OCI-LY7 (cell line): ENCODE results near the gene HHLA2. TPM values are rescaled to one million over a fixed set of nuclear protein-coding genes. Genes with fewer than 3 reads are reported as not detected.

Experiments used
- BruUV-seq: library from RNA; stranded (reverse); fragments of 400-500 nt; replicated peaks from 2 replicates; lab custom pipeline; 2021; lab: Mats Ljungman, UMichigan
- CTCF ChIA-PET: fragments of 300-600 bp; sonication (Branson Sonifier 250); formaldehyde crosslinking; loops from one replicate; lab custom pipeline; 2022; ENCODE audit warnings: antibody characterized with exemption; ENCODE audit not compliant: unreplicated experiment; lab: Charles Lee
- POLR2A ChIA-PET: fragments of 300-600 bp; sonication (Branson Sonifier 250); formaldehyde crosslinking; loops from one replicate; lab custom pipeline; 2022; ENCODE audit warnings: antibody characterized with exemption; lab: Charles Lee
- DNase-seq: peaks from one replicate; pipeline ENCODE4 v3.0.0-alpha.2; 2015; ENCODE audit warnings: low spot score
- H2AFZ ChIP-seq: fragments of 200-600 bp; sonication (generic), shearing (Covaris generic); 2 replicates; pipeline ENCODE4 v1.6.1; 2014; ENCODE audit warnings: mild to moderate bottlenecking, antibody characterized with exemption, low read length, moderate library complexity
- H3K27ac ChIP-seq: fragments of 200-600 bp; sonication (generic); 2 replicates; pipeline ENCODE4 v1.5.1; 2014; ENCODE audit warnings: mixed run types, low read depth, mild to moderate bottlenecking, moderate library complexity, low read length, inconsistent platforms; ENCODE audit not compliant: poor library complexity, severe bottlenecking
- H3K36me3 ChIP-seq: fragments of 200-600 bp; sonication (generic); 2 replicates; pipeline ENCODE4 v1.6.1; 2014; ENCODE audit warnings: mild to moderate bottlenecking, antibody characterized with exemption, low read length, moderate library complexity, mixed read lengths; ENCODE audit not compliant: insufficient read depth
- H3K4me1 ChIP-seq: fragments of 200-600 bp; sonication (generic); 2 replicates; pipeline ENCODE4 v1.5.1; 2014; ENCODE audit warnings: mild to moderate bottlenecking, low read length; ENCODE audit not compliant: insufficient read depth, poor library complexity, severe bottlenecking
- H3K4me2 ChIP-seq: fragments of 200-600 bp; sonication (generic); 2 replicates; pipeline ENCODE4 v1.6.1; 2014; ENCODE audit warnings: mild to moderate bottlenecking, low read length
- H3K4me3 ChIP-seq: fragments of 200-600 bp; sonication (generic); 2 replicates; pipeline ENCODE4 v1.5.1; 2014; ENCODE audit warnings: mild to moderate bottlenecking, low read depth, low read length; ENCODE audit not compliant: poor library complexity, severe bottlenecking
- H3K79me2 ChIP-seq: fragments of 200-600 bp; sonication (generic); 2 replicates; pipeline ENCODE4 v1.6.1; 2016; ENCODE audit warnings: low read depth, mild to moderate bottlenecking, low read length, moderate library complexity, mixed read lengths; ENCODE audit not compliant: insufficient read depth
- H3K9me2 ChIP-seq: fragments of 200-600 bp; sonication (generic); 2 replicates; pipeline ENCODE4 v1.6.1; 2016; ENCODE audit warnings: mild to moderate bottlenecking, low read length, mixed read lengths; ENCODE audit not compliant: insufficient read depth
- H3K9me3 ChIP-seq: fragments of 200-600 bp; sonication (generic); 2 replicates; pipeline ENCODE4 v1.6.1; 2014; ENCODE audit warnings: mild to moderate bottlenecking, mixed run types, low read length, mixed read lengths
- H4K20me1 ChIP-seq: fragments of 200-600 bp; sonication (generic); 2 replicates; pipeline ENCODE4 v1.6.1; 2014; ENCODE audit warnings: mild to moderate bottlenecking, antibody characterized with exemption, low read length, moderate library complexity, mixed read lengths; ENCODE audit not compliant: insufficient read depth
- CTCF ChIP-seq: fragments of 200-600 bp; sonication (generic); conservative IDR thresholded peaks from 2 replicates; pipeline ENCODE4 v1.5.1; 2014; ENCODE audit warnings: mild to moderate bottlenecking, antibody characterized with exemption, low read length, moderate library complexity, mixed read lengths
- EZH2phosphoT487 ChIP-seq: fragments of 200-600 bp; sonication (generic); IDR thresholded peaks from 2 replicates; pipeline ENCODE4 v1.6.1; 2018; ENCODE audit warnings: low read depth, borderline replicate concordance, mild to moderate bottlenecking, mixed run types, antibody characterized with exemption, low read length, moderate library complexity, mixed read lengths
- intact Hi-C: fragments of 100-400 bp; cut with micrococcal nuclease; formaldehyde crosslinking; loops from one replicate; pipeline ENCODE4 v1.10.0; 2022; ENCODE audit not compliant: unreplicated experiment
- total RNA-seq, 2 experiments: library from RNA; depleted of rRNA in 1 of 2; stranded (reverse); fragments of >200 nt in 1 of 2; shearing (Covaris generic) in 1 of 2; gene quantifications; 2 replicates each; pipeline ENCODE4 v1.2.3, GENCODE V29; 2014 to 2022

HHLA2 gene
- total RNA-seq, 2 experiments from 2014 or later, result not detected

DNA sequence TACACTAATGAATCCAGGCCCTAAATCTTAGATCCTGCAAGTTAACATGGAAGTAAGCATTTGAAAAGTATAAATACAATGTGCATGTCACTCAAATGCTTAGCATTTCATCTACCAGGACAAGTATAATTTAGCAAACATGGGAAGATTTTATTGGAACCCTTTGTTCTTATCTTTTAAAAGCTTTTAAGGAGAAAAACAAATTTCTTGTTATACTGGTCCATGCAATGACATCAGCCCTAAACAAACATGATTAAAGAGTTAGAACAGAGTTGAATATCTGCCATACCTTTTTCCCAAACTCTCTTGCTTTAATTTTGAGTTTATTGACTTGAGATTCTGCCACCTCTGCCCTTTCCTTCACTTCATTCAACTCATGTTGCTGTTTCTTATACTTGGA, 87.0 kb downstream of the HHLA2 start:
- H3K4me1 ChIP-seq, result no peaks in the 10 kb centered on the region
- CTCF ChIA-PET, result no interaction called here
- H3K9me3 ChIP-seq, result no peaks in the 10 kb centered on the region
- intact Hi-C loops, result no loop called here
- no peaks in the 10 kb centered on the region for H3K79me2 ChIP-seq
- H3K4me3 ChIP-seq, result no peak overlapping the region
- no peaks in the 10 kb centered on the region for H3K36me3 ChIP-seq
- H4K20me1 ChIP-seq, result no peaks in the 10 kb centered on the region
- BruUV-seq, result no TSS peak
- no peaks in the 10 kb centered on the region for H3K9me2 ChIP-seq
- no peak overlapping the region for H2AFZ ChIP-seq
- DNase-seq, result no peak
- no peak overlapping the region for H3K4me2 ChIP-seq
- TF ChIP-seq EZH2phosphoT487 (no peak), CTCF (no peak)
- POLR2A ChIA-PET, result no interaction called here
- H3K27ac ChIP-seq, result no peak overlapping the region

DNA sequence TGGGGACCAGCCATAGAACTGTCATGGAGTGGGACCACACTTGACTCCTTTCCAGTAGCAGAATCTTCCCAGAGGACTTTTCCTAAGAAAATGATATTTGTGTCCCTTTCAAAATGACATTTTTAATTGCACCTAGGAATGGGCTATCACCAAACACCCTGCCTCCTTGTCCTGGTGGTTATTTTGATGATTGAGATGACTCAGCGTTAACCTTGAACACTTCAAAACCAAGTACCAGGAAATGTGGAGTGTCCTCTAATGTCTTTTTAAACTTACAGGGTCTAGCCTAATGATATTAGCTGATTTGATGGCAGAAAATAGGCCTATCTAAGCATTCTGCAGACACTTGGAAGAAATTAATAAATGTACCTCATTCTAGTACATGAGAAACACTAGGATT, 90.7 kb downstream of the HHLA2 start:
- no peaks in the 10 kb centered on the region for H3K36me3 ChIP-seq
- H4K20me1 ChIP-seq, result no peaks in the 10 kb centered on the region
- intact Hi-C loops, result no loop called here
- no peak overlapping the region for H3K4me2 ChIP-seq
- no peaks in the 10 kb centered on the region for H3K9me2 ChIP-seq
- BruUV-seq, result no TSS peak
- ChIA-PET CTCF (no interaction called here), POLR2A (no interaction called here)
- H3K4me3 ChIP-seq, result no peak overlapping the region
- no peaks in the 10 kb centered on the region for H3K9me3 ChIP-seq
- no peak for DNase-seq
- no peak for TF ChIP-seq EZH2phosphoT487
- no peak for TF ChIP-seq CTCF
- H3K4me1 ChIP-seq, result no peaks in the 10 kb centered on the region
- no peak overlapping the region for H3K27ac ChIP-seq
- H3K79me2 ChIP-seq, result no peaks in the 10 kb centered on the region
- no peak overlapping the region for H2AFZ ChIP-seq

DNA sequence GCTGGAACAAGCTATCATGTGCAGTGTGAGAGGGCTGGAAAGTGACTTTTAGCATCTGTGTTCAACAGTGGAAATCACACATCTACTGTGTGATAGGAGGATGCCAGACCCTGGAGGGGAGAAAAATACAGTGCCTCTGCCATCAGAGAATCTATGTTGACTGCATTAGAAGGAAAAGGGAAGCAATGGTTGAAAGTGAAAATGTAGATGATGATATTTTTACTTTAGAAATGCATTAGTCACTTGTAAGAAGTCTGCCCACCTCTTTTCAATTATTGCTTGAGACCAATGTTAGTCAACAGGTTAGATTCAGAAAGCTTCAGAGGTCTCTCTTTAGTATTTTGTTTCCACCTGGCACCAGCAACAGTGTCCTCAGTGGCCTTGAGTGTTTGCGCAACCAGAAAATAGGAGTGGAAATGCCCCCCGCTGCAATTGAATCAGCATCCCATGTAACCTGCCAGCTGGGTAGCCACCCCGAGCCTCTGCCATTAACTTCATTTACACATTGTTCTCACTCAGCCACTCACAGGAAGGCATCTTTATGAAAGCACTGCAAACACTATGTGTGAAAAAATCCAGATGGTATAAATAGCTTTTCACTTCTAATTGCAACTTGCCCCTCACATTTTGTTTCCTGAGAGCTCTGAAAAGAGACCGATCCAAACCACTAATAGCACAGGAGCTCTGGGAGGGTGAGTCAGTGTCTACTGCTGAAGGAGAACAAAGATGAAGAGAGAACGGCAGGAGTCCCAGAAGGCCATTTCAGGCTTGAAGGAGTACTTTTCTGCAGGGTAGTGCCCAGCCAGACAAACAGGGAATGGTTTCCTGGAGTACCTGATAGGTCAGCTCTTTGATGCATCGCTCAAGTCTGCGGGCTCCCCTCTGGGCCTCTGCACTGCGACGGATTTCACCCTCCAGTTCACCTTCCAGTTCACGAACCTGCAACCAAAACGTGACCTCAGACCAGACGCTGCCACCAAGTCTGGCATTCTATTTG, 92.1 kb downstream of the HHLA2 start:
- Histone ChIP-seq H3K9me2 (no peaks in the 10 kb centered on the region), H4K20me1 (no peaks in the 10 kb centered on the region), H3K36me3 (no peaks in the 10 kb centered on the region), H3K4me3 (no peak overlapping the region), H3K4me1 (no peaks in the 10 kb centered on the region), H3K27ac (no peak overlapping the region), H3K79me2 (no peaks in the 10 kb centered on the region), H3K4me2 (no peak overlapping the region), H3K9me3 (no peaks in the 10 kb centered on the region), H2AFZ (no peak overlapping the region)
- no peak for DNase-seq
- ChIA-PET CTCF (no interaction called here), POLR2A (no interaction called here)
- BruUV-seq, result no TSS peak
- TF ChIP-seq EZH2phosphoT487 (no peak), CTCF (no peak)
- intact Hi-C loops, result no loop called here
